HG02678 (cell line): ENCODE data around the gene IL1B.

Experiments used
- ATAC-seq: cut with Tn5 transposase; IDR thresholded peaks from one replicate; pipeline ENCODE4 v1.9.1; 2021; ENCODE audit warnings: mild to moderate bottlenecking, moderate library complexity; ENCODE audit not compliant: unreplicated experiment

IL1B gene

GRCh38 chr2:112836695-112837117, at the start of gene IL1B:
TSS of gene IL1B (minus strand) at chr2:112836779. CDS start at chr2:112836229, 550 bp downstream.
- no peak for ATAC-seq

- no peak for ATAC-seq
Observed at GRCh38 chr2:112886291-112886690, 49.7 kb upstream of the IL1B start.

GRCh38 chr2:112885506-112885902, 48.9 kb upstream of the IL1B start:
- no peak for ATAC-seq

- ATAC-seq: peak; percentile 70
Observed at GRCh38 chr2:112884869-112885505, 48.4 kb upstream of the IL1B start.

- ATAC-seq: no peak
Observed at GRCh38 chr2:112883669-112884068, 47.1 kb upstream of the IL1B start.

GRCh38 chr2:112881217-112881985, 44.8 kb upstream of the IL1B start:
- peak; percentile 65 for ATAC-seq

GRCh38 chr2:112880696-112881095, 44.1 kb upstream of the IL1B start:
- ATAC-seq: no peak

- no peak for ATAC-seq
Observed at GRCh38 chr2:112880091-112880531, 43.5 kb upstream of the IL1B start.

- ATAC-seq: no peak
Observed at GRCh38 chr2:112879491-112880041, 43.0 kb upstream of the IL1B start.

- ATAC-seq: no peak
Observed at GRCh38 chr2:112877423-112877822, 40.8 kb upstream of the IL1B start.

GRCh38 chr2:112876971-112877361, 40.4 kb upstream of the IL1B start:
- ATAC-seq: no peak

- no peak for ATAC-seq
Observed at GRCh38 chr2:112876257-112876970, 39.8 kb upstream of the IL1B start.

- no peak for ATAC-seq
Observed at GRCh38 chr2:112870841-112871835, 34.6 kb upstream of the IL1B start.

- ATAC-seq: no peak
Observed at GRCh38 chr2:112869258-112869842, 32.8 kb upstream of the IL1B start.

GRCh38 chr2:112867701-112868631, 31.4 kb upstream of the IL1B start:
- ATAC-seq: no peak

- no peak for ATAC-seq
Observed at GRCh38 chr2:112866128-112866835, 29.7 kb upstream of the IL1B start.

- ATAC-seq: no peak
Observed at GRCh38 chr2:112864072-112864471, 27.5 kb upstream of the IL1B start.
